OCI-M2 (cell line): ENCODE measurements around the gene NCAPG2.
"Not testable (repeated sequence)": the region's sequence is repeated elsewhere in the genome, so short reads cannot be mapped to it uniquely, and the experiment has no call there.

ENCODE experiments used
- DNase-seq: peaks from one replicate; lab custom pipeline; 2025; ENCODE audit not compliant: unreplicated experiment; lab: John Stamatoyannopoulos, UW

NCAPG2 gene

DNA sequence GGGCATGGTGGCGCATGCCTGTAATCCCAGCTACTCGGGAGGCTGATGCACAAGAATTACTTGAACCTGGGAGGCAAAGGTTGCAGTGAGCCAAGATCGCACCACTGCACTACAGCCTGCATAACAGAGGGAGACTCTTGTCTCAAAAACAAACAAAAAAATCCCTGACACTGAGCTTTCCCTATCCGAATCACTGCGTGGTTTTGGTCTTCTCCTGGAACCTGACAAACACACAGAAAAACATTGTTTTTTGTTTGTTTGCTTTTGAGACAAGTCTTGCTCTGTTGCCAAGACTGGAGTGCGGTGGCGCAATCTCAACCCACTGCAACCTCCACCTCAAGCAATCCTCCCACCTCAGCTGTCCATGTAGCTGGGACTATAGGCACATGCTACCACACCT lies 66.6 kb downstream of the NCAPG2 start:
- DNase-seq: no peak

GRCh38 chr7:158633055-158633956 lies 71.3 kb downstream of the NCAPG2 start:
- no peak for DNase-seq

GRCh38 chr7:158631574-158632195 lies 72.9 kb downstream of the NCAPG2 start:
- no peak for DNase-seq

DNA sequence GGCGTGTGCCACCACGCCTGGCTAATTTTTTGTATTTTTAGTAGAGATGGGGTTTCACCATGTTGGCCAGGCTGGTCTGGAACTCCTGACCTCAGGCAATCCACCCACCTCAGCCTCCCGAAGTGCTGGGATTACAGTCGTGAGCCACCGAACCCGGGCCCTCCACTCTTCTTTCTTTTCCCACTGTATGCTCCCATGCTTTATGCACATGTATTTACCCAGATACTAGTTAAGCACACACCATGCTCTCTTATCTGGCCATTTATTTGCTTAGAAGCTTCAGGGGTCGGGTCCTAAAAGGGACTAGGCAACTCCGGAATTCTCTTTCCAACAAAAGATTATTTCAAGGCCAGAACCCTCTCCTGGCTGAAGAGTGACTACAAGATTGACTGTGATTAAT lies 78.3 kb downstream of the NCAPG2 start:
- DNase-seq: not testable (repeated sequence)

DNA sequence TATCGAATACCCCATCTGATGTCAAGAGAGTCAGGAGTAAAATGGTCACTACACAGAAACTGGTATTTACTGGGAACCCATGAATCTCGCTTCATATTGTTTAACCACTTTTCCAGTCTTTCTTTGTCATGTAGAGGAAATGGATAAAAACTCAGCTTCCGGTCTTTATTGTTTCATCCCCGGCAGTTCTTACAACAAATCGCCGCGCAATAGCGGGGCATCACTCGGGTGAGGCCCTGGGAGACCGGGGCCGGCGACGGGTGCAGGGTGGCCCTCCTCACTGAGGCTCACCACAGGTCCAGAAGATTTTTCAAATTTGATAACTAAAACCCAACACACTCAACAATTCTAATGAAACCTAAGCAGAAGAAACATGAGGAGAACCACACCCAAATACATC lies 81.4 kb downstream of the NCAPG2 start:
- DNase-seq: no peak

- DNase-seq: no peak
These were observed 83.7 kb downstream of the NCAPG2 start for GRCh38 chr7:158620839-158621441.

GRCh38 chr7:158620418-158620817 lies 84.2 kb downstream of the NCAPG2 start:
- no peak for DNase-seq

DNA sequence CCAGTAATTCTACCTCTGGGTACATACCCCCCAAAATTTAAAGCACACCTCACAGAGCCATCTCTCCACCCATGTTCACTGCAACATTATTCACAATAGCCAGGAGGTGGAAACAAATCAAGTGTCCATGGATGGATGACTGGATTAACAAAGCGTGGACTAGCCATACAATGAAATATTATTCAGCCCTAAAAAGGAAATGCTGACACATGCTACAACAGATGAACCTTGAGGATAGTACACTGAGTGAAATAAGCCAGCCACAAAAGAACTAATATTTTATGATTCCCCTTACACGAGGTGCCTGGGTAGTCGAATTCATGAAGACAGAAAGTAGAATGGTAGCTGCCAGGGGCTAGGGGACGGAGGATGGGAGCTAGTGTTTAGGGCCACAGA lies 85.9 kb downstream of the NCAPG2 start:
- no peak for DNase-seq

DNA sequence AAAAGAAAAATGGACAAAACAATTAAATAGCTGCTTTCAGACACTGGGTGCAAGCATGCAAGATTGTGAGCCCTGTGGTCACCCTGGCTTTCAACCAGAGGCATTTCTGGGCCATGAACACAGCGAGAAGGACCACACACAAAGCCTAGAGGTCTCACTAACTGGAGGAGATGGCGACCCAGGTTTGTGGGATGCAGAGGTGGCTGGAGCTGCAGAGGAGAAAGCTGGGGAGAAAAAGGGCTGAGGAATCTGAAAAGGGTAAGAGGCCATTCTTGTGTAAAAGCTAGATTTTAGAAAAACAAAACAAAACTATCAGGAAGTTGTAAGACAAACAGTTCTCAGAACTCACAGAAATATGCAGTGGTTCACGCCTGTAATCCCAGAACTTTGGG lies 86.9 kb downstream of the NCAPG2 start:
- DNase-seq: no peak

DNA sequence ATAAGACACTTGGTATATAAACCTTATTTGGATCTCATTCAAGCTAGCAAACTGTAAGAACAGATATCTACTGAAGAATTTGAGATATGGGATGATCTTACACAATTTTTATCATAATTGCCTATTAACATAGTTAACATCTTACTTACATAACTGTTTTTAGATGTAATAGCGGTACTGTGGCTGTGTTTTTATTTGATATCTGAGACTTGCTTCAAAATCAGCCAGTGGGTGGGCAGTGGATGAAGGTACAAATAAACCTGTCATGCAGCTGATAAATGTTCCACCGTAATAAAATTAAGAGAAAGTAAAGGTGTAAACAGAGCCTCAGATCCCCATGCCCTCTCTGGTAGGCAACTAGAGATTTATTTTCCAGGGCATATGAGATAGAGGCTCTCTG lies 88.6 kb downstream of the NCAPG2 start:
- no peak for DNase-seq

DNA sequence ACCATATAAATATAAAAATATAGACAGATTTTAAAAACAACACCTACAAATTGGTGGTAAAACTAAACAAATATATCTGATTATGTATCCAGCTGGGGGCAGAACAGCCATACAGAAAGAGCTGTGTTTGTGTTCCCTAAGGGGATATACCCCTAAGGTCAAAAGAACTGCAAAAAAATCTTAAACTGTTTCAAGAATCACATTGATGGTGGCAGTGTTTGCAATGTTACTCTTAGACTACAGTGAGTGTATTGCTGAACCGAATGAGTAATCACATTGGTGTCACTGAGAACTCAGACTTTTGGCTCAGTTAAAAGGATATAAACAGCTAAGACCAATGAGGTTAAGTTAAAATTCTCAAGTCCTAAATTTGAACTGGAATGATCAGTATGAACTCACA lies 89.9 kb downstream of the NCAPG2 start:
- DNase-seq: no peak

DNA sequence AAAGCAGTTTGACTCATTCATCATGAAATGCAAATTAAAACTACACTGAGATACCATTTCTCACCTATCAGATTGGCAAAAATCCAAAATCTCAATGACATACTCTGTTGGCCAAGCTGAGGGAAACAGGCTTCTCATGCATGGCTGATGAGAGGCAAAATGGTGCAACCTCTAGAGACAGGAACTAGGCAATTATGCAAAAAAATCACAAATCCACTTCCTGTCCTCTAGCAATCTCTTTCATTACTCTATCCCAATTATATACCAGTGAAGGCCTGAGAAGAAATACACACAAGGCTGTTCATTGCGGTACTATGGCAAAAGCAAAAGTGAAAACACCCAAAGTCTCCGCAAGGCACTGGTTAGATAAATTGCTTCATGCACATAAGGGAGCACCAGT lies 91.1 kb downstream of the NCAPG2 start:
- DNase-seq: no peak

DNA sequence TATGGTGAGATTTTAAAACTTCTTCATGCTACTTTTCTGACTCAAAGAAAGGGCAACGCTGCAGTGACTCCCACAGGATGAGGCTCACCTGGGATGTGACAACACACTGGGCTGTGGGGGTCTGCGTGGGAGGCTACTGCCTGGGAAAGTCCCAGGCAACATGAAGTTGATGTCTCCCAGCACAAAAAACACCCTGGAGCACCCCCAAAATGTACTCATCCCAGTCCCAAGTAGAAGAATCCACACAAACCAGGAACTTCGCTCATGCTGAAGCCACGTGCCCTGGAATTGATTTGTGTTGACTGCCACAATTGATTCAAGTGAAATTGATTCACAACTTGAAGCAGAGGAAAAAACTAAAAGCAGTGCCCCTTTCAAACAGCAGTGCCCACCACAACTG lies 92.1 kb downstream of the NCAPG2 start:
- DNase-seq: no peak

DNA sequence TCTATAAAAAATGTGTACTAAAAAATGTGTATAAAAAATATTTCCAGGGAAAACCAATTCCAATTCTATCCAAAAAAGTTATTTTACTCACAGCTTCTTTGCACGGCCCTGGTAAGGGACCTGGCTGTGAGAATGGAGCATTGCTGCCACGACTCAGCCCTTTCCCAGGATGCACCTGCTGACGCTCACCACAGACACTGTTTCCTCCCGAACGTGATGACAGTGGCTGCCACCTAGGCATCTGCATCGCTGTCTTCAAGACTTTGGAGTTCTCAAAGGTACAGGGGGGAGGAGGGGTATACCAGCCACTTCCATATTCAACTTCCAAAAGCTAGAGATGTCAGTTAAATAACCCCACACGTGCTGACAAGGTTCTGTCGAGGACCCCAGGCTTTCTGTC lies 93.1 kb downstream of the NCAPG2 start:
- DNase-seq: no peak

DNA sequence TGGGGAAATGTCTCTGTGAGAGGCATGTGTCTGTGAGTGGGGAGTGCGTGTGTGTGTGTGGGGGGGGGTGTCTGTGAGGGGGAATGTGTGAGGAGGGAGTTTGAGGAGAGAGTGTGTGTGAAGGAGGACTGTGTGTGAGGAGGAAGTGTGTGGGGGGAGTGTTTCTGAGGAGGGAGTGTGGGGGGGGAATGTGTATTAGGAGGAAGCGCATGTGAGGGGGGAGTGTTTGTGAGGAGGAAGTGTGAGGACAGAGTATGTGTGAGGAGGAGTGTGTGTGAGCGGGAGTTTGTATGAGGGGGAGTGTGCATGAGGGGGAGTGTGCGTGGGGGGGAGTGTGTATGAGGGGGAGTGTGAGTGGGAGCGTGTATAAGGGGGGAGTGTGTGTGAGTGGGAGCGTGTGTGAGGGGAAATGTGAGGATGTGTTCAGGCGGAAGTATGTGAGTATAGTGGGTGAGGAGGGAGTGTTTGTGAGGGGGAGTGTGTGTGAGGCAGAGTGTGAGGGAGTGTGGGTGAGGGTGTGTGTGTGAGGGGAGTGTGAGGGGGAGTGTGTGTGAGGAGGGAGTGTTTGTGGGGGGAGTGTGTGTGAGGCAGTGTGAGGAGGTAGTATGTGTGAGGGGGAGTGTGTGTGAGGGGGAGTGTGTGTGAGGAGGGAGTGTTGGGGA lies 95.2 kb downstream of the NCAPG2 start:
- no peak for DNase-seq

GRCh38 chr7:158607563-158607962 lies 97.0 kb downstream of the NCAPG2 start:
- DNase-seq: no peak

DNA sequence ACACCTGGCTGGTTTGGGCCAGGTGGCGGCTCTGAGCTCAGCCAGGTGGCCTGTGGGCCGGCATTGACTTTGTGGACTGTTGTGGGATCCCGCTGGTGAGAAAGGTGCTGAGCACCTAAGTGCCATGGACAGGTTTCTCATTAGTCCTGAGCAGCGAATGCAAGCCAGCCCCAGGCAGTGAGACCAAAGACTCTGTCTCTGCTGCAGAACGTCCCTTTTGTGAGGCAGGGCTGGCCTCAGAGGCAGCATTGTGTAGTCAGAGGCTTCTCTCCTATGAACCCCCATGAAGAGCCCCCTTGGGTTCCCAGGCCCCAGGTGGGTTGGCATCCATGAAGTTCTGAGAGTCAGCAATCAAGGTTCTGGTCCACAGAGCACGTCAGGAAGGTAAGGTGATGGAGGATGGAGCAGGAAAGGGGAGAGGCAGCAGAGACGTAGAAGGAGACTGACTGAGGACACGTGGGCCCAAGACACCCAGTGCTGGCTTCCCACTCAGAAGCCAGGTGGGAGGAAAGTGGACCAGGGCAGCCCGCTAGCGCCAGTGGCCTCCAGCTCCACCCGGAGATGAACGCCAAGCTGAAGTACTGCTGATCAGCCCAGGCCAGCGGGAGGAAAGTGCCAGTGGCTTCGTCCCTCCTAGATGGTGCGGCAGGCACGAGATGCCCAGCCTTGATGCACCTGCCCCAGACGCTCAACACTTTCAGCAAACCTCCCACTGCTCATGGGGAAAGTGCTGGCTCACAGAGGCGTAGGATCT lies 97.8 kb downstream of the NCAPG2 start:
- no peak for DNase-seq

- DNase-seq: no peak
These were observed 98.5 kb downstream of the NCAPG2 start for GRCh38 chr7:158606129-158606528.

GRCh38 chr7:158603773-158604755 lies 100.5 kb downstream of the NCAPG2 start:
- DNase-seq: no peak
